Measurements from ENCODE around the gene DEFB132.

DNA sequence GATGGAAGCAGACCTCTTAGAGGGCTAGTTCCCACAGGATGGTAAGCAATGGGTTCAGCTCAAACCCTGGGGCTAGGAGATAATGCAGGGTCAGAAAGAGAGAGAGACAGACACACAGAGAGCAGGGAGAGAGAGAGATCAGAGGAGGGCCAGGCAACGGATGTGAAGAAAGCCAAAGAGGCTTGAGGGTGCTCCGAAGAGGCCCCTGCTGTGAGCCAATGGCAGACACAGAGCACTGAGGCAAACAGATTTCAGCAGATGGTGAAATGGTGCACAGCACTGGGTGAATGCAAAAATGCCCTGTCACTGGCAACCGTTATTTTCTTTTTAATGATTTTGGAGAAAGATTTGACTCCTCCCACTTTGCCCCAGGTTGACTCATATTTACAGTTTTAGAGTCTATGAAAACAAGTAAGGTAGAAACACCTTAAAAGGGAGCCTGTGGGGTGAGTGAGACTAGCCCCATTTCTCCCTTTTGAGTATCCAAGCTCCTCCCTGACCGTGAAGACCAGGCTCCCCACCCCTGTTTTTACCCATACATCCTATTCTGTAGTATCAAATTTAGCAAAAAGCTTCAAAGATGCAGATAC lies 840 bp downstream of the DEFB132 start:
- TF ChIP-seq, protein P1, sequence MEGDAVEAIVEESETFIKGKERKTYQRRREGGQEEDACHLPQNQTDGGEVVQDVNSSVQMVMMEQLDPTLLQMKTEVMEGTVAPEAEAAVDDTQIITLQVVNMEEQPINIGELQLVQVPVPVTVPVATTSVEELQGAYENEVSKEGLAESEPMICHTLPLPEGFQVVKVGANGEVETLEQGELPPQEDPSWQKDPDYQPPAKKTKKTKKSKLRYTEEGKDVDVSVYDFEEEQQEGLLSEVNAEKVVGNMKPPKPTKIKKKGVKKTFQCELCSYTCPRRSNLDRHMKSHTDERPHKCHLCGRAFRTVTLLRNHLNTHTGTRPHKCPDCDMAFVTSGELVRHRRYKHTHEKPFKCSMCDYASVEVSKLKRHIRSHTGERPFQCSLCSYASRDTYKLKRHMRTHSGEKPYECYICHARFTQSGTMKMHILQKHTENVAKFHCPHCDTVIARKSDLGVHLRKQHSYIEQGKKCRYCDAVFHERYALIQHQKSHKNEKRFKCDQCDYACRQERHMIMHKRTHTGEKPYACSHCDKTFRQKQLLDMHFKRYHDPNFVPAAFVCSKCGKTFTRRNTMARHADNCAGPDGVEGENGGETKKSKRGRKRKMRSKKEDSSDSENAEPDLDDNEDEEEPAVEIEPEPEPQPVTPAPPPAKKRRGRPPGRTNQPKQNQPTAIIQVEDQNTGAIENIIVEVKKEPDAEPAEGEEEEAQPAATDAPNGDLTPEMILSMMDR (IDR thresholded peaks at IDR 0.05; ENCODE audit: extremely low read depth in 1 of 2, insufficient read depth in 1 of 2, low read depth in 1 of 2, low read length in 2 of 2): no peak
- TF ChIP-seq POLR2AphosphoS5 (IDR thresholded peaks at IDR 0.05; ENCODE audit: insufficient read depth, low read depth, low read length) (no peak), EZH2 (IDR thresholded peaks at IDR 0.05; ENCODE audit: borderline replicate concordance, low read depth, low read length, severe bottlenecking) (no peak), POLR2A (IDR thresholded peaks at IDR 0.05; ENCODE audit: low read depth, low read length) (no peak), MYC (IDR thresholded peaks at IDR 0.05; ENCODE audit: low read depth, low read length) (no peak), FOS (IDR thresholded peaks at IDR 0.05; ENCODE audit: borderline replicate concordance, insufficient read depth, low read length) (no peak), GATA2 (IDR thresholded peaks at IDR 0.05; ENCODE audit: insufficient read depth, insufficient read length, low read depth, low read length) (no peak)

Measured in endothelial cell of umbilical vein (primary cell).